AG20443 (cell line): ENCODE results near the gene RAPGEF5.

Experiments
- DNase-seq: peaks from one replicate; pipeline ENCODE4 v3.0.0; 2012; ENCODE audit warnings: low spot score, mixed read lengths

The RAPGEF5 gene

DNA sequence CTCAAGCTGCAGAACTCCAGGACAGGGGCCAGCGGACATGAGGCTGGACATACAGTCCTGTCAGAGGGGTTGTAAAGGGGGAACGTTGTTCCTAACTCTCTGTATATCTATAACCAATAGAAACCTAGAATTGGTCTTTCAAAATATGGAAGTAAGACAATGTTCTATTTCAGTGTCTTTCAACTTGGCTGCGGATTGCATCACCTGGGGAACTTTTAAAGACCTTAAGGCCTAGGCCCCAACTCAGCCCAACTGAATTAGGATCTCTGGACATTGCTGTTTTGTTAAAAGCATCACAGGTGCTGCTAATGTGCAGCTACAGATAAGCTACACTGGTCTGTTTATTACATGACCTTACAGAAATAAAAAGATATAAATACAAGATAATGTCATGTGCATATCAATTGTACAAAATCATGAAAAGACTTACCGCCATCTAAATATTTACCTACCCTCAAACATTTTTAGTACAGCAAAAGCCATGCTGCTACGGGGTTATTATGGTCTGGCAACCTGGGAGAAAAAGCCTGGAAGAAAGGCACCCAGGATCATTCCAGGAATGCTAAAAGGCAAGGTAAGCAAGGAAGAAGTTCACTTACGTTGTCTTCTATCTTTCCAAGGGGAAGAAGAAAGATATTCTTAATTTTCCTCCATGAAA lies 169.1 kb downstream of the RAPGEF5 start:
- DNase-seq: no peak

DNA sequence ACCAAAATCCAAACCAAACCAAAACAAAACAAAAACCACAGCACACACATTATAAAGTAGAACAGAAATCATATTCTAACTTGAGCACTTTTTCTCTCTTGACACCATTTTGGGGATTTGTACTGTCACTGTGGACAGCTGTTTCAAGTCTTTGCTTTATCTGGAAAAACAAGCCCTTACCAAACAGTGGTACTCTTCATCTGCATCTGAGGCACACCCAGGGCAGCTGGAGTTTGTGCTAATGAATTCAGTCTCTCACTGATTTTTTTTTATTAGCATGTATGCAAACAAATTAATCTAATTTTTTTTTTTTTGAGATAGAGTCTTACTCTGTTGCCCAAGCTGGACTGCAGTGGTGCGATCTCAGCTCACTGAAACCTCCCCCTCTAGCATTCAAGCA lies 171.4 kb downstream of the RAPGEF5 start:
- DNase-seq: no peak

- no peak for DNase-seq
These were observed 172.3 kb downstream of the RAPGEF5 start for GRCh38 chr7:22184549-22185199.

DNA sequence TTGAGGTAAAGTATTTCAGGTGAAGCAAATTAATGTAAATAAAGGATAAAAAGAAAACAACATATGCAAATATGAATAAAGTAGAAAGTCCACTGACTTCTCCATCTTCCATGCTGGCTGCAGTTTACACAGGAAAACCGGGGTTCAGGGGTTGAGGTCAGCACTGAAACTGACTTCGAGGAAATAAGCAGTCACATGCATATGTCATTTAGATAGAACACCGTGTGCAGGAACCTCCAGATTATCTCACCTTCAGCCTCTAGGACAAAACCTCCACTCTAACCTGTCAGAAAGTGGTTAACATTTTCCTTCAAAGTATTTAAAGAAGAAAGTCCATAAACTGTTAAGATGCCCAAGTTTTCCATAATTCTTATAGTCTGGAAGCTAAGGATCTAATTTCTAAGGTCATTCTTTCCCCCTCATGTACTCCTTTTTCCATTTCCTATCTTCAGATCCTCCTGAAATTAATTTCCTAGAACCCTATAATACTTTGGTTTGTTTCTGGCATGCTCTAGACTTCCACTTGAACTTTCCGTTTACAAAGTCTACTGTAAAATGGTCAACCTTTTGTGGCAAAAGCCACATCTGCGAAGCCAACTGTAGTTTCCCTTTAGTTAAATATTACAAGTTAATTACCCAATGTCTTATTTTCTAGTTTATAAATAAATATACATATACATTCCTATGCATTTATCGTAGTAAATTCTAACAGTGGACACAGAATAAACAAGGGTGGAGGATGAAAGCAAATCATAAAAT lies 173.3 kb downstream of the RAPGEF5 start:
- DNase-seq: no peak

DNA sequence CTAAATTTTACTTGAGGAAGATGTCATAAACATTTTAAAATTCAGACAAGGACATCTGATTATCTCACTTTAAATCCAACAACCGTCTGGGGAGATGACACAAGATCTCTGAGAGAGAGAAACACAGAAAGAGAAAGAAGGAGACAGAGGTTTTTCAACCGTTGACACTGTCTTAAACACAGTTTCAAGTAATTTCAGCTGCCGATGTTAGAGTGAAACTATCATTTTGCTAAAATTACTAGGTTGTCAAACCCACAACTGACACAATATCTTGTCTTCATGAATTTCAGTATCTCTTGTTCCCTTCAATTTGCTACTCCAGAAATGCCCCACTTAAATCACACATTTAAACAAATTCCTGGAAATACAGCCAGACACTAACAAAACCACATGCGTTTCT lies 174.8 kb downstream of the RAPGEF5 start:
- no peak for DNase-seq

DNA sequence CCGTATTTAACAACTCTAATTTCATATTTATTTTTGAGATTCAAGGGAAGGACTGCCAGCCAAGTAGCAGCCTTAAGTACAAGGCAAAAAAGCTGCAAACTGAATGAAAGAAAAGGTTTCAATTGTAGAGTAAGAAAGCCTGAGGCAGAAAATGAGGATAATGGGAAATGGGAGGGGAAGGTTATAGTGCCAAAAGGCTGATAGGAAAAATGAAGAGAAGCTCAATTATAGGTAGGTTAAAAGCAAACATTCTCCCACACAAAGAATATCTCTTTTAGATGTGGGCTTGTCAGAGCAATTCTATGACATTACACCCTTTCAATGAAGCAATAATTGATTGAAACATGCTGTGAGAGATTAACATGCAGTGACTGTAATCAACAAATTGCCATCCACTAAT lies 175.3 kb downstream of the RAPGEF5 start:
- DNase-seq: no peak

GRCh38 chr7:22179442-22179879 lies 177.5 kb downstream of the RAPGEF5 start:
- no peak for DNase-seq

DNA sequence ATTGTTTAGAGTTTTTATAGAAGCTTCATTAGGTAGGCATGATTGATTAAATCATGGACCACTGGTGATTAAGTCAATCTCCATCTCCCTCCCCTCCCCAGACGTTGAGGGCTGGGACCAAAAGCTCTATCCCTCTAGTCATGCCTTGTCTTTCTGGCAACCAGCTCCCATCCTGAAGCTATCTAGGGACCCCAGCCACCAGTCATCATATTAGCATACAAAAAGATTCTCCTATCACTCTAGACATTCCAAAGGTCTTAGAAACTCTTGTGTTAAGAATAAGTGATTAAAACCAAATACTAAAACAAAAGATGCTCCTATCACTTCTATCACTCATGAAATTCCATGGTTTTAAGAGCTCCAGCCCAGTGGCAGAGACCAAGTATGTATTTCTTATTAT lies 178.2 kb downstream of the RAPGEF5 start:
- DNase-seq: no peak

DNA sequence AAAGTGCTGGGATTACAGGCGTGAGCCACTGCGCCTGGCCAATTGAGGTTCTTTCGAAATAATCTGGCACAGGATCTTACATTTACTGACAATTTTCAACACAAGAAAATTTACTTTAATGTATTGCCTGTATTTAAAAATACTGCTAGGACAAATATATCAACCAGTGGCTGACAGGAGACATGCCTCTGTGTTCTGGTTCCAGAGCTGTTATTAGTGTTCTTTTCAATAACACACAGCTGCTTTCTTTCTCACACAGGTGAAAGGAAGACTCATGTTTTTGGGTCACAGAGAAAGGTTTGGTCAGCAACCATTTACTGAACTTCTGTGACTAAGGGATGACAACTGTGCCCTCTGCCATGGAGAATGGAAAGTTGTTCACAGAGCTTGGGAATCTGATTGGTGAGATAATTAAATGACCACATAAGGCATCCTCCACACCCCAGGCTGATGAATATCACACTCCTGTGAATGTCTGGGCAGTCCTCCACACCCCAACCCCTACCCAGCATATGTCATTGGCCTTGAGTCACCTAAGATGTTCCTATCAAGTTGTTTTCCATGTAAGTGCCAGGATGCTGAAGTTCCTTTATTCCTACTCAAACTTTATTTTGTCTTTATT lies 180.1 kb downstream of the RAPGEF5 start:
- DNase-seq: no peak

GRCh38 chr7:22174574-22174953 lies 182.4 kb downstream of the RAPGEF5 start:
- no peak for DNase-seq

DNA sequence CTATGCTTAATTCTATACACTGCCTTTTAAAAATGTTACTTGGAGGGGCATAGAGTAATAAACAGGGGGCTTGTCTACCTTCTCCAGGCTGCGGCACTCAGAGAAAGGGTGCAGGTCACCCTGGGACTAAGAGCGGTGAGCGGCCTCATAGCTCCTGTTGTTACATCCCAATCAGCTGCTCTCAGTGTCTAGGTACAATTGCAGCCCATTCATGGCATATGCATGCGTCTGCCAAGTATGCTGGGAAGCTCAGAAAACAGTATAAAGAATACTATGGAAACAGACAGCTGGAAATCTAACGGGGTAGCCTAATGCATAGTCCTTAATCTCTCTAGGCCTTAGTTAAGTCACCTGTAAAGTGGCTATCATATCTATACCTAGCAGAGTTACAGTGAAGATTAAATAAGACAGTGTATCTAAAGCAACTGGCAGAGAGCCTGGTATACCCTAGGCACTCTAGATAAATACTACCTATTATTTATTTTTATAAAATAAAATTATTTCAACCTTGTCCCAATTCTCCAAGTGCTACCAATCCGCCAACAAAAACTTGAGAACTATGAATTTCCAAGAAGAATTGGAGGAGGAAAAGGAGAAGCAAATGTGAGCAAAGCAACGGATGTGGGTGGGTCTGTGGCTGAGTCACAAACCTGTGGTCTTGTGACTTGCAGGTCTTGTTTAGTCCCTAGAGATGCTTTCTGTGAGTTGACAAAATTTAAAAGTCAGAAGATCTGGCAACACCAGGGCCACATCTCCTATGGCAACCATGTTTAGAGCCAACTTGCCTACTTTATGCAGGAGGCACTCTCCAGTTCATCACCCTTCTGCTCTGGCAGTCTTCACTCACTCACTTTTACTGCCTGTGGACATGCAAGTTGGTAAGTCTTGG lies 183.0 kb downstream of the RAPGEF5 start:
- DNase-seq: peak; percentile 14

GRCh38 chr7:22168129-22168634 lies 188.8 kb downstream of the RAPGEF5 start:
- no peak for DNase-seq

DNA sequence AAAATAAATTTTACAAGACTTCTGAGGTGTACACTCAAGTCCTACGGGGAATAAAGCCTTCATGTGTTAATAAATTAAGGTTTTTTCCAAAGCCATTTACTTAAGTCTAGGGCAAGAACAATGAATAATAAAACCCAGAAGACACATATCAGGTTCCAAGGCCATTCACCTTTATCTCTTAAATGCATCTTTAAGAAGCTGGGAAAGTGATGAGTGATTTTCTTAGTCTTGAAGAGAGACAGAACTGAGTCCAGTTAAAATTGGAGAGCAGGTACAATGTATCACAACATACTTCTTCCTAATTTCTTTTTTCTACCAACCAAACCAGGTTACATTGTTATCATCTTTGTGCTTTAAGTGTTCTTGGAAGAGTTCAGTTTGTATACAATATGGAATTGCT lies 189.5 kb downstream of the RAPGEF5 start:
- DNase-seq: no peak

DNA sequence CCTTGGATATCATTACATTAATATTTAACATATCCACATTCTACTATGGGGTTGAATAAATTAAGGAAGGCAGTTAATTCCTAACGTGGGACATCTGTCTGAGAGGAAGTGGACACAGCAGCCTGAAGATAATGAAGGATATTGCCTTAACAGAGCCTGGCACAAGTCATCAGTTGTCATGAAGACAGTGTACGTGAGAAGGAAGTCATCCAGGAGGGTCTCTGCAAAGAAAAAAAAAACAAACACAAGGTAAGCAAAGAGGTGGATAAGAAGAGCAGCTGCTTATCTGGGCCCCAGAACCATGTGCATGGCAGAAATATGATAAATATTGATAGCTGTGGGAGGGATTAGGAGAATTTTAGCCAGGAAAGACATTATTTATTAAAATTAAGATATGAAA lies 190.0 kb downstream of the RAPGEF5 start:
- DNase-seq: no peak

GRCh38 chr7:22159341-22159740 lies 197.6 kb downstream of the RAPGEF5 start:
- DNase-seq: no peak

- DNase-seq: no peak
These were observed 199.4 kb downstream of the RAPGEF5 start for GRCh38 chr7:22157552-22157951.

DNA sequence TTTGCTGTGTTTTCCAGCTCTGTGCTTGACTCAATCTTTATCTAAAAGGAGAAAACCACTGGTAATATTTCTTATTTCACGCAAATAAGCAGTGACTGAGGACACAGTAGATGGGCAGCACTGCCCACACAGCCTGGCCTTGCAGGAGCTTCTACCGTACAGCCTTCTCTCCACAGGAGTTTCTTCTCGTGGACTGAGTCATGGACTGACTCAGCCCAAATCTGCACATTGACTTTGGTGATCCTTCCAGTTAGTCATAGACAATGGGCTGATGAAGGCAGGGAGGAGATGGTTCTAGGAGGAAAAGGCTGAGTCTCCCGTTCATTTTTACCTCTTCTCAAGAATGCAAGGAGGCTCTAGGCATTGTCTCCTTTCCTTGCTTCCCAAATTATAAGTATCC lies 200.7 kb downstream of the RAPGEF5 start:
- peak; percentile 82 for DNase-seq

- peak; percentile 30 for DNase-seq
These were observed 202.8 kb downstream of the RAPGEF5 start for GRCh38 chr7:22154143-22154529.

DNA sequence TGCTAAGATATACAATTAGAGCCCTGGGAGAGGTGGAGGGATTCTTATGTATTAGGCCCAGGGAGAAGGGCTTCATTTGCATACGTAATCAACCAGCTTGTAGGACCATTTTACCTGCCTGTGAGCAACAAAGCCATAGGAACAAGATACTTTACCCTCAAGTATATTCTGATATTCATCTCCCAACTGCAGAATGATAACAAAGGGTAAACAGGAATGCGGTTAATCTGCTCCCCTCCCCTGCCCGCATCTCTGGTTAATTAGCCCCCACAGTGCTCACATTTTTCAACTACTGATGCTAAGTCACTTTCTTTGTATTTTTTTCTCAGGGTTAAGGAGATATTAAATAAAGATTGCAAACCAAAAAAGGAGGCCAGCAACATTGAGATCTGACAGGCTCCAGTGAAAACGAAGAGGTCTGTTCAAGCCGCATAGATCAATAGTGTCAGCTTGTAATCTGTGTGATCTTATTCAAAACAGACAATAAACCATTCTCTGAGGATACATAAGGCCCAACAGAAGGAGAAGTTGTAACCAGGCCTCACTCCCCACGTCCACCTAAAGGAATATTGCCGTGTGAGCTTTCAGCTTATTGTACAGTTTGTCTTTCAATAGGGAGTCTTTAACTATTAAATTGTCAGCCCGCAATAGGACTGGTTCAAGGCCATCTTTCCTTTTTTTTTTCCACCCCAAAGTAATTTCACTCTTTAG lies 203.4 kb downstream of the RAPGEF5 start:
- DNase-seq: no peak

- DNase-seq: no peak
These were observed 204.3 kb downstream of the RAPGEF5 start for GRCh38 chr7:22152690-22153089.

DNA sequence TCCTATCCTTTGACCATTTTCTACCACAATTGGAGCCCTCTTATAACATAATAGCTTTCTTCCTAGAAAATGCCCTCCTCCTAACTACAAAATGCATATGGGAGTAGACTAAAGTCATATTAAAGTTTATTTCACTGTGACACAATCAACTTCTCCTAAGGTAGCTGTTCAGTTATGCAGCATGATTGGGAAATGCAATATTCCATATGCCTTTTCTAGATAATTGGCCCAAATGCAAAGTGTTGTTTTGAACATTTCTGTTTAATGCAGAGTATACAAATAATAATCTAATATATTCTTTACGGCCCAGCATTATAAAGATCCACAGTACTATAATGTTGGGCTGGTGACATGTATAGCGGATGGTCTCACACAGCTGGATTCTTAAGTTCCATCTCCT lies 205.1 kb downstream of the RAPGEF5 start:
- DNase-seq: no peak
